SK-MEL-5 (cell line): ENCODE results near the gene ZNF664. TPM values are rescaled to one million over a fixed set of nuclear protein-coding genes. Genes with fewer than 3 reads are reported as not detected.
"Not testable (repeated sequence)": the region's sequence is repeated elsewhere in the genome, so short reads cannot be mapped to it uniquely, and the experiment has no call there.

Experiments
- DNase-seq: peaks from one replicate; pipeline ENCODE4 v3.0.0-alpha.2; 2016; ENCODE audit warnings: low read depth, low spot score
- in situ Hi-C: cut with HindIII; loops from 2 replicates; pipeline ENCODE4 v1.10.0; 2016; ENCODE audit warnings: low sequenced_read_pairs, high pct_unique_total_duplicates, low pct_unique_long_range_greater_than_20kb
- total RNA-seq: library from RNA; depleted of rRNA; stranded (reverse); fragments of >200 nt; shearing (Covaris generic); gene quantifications from 2 replicates; pipeline ENCODE4 v1.2.3, GENCODE V29; 2014

The ZNF664 gene
- total RNA-seq, 1 experiment from 2014 or later: 74.1 TPM

DNA sequence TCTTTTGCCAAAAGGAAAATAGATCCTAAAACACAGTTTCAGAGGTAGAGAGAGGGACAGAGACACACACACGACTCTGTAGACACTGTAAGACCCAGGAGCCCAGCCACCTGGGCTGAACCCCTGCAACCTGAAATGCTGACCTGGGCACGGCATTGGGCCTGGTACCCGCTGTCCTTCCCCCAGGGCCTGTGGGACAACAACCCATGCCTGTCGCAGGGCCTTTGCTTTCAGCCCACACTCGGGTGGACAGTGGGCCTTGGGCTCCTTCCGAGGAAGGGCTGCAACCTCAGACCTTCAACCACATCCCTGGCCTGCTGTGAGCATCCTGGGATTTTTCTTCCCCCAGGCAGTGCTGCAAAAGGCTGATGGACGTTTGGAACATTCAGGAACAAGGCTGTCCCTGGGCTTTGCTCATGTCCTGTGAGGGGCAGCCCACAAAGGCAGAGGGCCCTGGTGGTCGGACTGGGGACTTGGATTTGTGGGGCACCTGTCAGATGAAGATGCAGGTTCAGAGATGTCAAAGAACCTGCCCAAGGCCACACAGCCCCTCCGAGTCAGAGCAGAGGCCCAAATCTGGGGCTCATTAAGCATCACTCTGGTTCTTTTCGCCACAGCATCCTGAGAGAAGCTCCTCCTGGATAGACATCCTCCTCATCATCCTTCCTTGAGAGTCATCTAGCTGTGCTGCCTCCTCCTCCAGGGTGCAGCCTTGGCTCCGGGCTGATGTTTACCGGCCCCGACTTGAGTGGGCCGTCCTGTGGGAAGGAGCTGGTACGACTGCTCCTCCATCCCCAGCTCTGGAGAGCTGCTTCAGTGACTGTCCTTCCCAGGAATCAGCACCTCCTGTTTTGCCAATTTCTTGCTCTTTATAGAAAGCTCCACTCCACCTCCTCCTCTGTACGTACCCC lies 33.0 kb upstream of the ZNF664 start:
- in situ Hi-C loops: no loop called here
- no peak for DNase-seq

- in situ Hi-C loops: no loop called here
- DNase-seq: no peak
These were observed 32.4 kb upstream of the ZNF664 start for GRCh38 chr12:123940627-123940966.

- no peak for DNase-seq
- in situ Hi-C loops: no loop called here
These were observed 32.0 kb upstream of the ZNF664 start for GRCh38 chr12:123941000-123941399.

DNA sequence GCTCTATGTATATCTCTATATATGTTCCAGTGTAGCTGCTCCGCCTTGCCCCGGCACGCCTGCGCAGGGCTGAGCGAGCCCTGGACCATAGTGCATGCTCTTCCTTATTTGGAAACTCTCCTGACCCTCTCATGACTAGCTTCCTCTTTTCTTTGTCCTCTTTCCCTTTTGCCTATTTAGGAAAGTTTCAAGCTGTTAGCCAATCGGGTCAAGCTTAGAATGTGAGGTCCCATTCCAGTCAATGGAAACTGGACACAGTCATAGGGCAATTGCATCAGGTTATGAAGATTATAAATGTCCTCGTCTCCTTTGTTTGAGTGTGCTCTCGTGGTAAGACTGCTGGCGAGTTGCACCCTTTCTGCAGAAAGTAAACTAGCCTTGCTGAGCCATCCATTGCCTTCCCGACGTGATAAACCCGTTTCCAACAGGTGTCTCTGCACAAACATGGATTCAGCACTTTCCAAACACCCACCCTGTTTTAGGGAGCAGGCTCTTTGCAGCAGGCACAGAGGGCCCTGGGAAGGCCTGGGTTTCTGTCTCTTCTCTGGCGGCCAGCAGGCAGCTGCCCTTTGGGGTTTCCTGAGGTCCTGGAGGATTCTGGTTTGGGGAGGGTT lies 31.3 kb upstream of the ZNF664 start:
- DNase-seq: no peak
- in situ Hi-C loops: no loop called here

DNA sequence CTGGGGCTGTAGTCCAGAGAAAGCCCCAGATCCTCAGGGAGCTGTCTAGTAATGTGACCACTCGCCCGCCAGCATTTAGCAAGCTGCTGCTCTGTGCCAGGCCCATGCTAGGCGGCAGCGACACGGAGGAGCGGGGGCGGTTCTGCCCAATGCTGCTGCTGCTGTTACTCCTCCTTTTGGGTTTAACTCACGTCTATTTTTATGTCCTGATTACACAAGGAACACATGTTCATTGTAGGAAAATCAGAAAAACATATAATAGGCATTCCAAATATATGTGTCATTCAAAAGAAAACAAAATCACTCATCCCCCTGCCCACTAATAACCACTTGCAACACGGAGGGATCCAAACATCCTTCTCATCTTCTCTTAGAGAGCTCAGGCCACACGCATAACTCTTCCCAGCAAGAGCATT lies 30.8 kb upstream of the ZNF664 start:
- no peak for DNase-seq
- in situ Hi-C loops: no loop called here

- in situ Hi-C loops: no loop called here
- DNase-seq: no peak
These were observed 29.9 kb upstream of the ZNF664 start for GRCh38 chr12:123942911-123943648.

- DNase-seq: no peak
- in situ Hi-C loops: no loop called here
These were observed 29.2 kb upstream of the ZNF664 start for GRCh38 chr12:123943816-123944215.

DNA sequence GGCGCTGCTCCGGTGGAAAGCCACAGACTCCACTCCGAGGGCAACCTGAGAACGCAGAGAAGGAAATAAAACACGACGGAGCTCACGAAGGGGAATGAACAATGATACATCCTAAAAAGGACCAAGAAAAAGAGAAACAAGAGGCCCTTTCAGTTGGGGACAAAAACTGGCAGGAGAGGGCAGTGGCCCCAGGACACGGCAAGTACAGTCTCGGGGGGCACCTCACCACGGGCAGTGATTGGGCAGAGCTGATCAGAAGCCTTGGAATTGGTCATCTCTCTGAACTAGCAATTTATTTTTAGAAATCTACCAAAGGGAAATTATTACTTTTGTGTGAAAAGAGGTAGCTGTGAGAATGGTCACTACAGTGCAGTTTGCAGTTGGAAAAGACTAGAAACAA lies 28.3 kb upstream of the ZNF664 start:
- DNase-seq: no peak
- in situ Hi-C loops: no loop called here

- in situ Hi-C loops: no loop called here
- DNase-seq: no peak
These were observed 27.5 kb upstream of the ZNF664 start for GRCh38 chr12:123945287-123946151.

GRCh38 chr12:123946152-123946515 lies 26.9 kb upstream of the ZNF664 start:
- in situ Hi-C loops: no loop called here
- DNase-seq: no peak

GRCh38 chr12:123946516-123947505 lies 26.2 kb upstream of the ZNF664 start:
- in situ Hi-C loops, DNase-seq: not testable (repeated sequence)

- DNase-seq, in situ Hi-C loops: not testable (repeated sequence)
These were observed 25.5 kb upstream of the ZNF664 start for GRCh38 chr12:123947531-123947930.

DNA sequence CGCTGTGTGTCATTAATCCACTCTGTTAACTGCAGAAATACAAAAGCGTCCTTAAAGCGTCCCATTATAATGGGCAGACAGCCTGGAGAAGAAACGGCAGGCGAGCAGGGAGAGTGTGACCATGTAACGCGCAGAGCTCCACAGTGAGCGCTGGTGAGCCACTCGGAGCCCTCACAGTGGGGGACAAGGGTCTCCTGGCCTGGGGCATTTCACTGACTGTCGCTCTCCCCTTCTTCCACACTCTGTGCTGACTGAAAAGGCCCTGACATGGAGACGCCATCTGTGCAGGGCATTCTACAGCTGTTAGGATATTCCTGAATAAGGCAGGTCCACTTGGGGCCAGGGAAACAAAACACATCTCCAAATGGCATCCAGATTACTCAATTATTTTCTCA lies 24.6 kb upstream of the ZNF664 start:
- in situ Hi-C loops: no loop called here
- DNase-seq: no peak

DNA sequence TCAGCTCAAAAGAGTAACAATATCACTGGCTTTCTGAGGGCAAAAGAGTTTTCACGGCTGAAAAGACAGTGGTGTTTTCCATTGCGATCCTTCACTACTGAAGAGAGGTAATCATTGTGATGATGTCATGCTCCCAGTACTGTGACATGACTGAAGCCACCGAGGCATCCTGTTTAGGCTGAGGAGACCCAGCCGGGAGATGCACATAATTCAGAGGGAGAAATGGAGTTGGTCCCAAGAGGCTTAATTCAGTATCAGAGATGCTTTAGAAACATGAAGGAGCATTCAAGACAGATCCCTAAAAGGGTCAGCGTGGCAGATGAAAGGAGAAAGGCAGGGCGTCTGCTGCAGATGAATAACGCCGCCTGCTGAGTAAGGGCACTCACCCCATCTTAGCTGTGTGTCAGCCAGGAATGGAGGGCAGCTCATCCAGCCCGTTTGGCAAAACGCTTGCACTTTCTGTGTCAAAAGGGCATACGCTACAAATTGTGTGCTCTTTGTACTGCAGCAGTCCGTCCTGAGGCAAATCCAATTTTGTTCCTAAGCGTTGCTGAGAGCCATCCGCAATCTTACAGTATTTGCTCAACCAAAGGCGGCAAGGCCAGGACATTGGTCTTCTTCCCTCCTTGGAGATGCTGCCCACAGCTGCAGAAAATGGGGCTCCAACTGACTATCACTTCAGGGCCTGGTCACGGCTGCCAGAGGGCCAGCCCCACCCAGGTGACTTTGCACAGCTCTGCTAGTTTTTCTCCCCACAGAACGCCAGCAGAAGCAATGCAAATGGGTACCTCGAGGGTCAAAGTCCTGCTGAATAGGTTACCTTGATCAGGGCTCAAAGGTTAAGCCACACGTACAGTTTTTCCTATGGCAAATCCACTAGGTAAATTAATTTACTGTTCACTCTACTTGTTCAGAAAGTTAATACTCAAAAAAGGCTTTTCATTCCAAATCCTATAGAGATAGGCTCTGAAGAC lies 23.9 kb upstream of the ZNF664 start:
- no peak for DNase-seq
- in situ Hi-C loops: no loop called here

- in situ Hi-C loops: no loop called here
- DNase-seq: no peak
These were observed 23.2 kb upstream of the ZNF664 start for GRCh38 chr12:123949770-123950165.
